Measurements from ENCODE around the gene MAGEA3.

DNA sequence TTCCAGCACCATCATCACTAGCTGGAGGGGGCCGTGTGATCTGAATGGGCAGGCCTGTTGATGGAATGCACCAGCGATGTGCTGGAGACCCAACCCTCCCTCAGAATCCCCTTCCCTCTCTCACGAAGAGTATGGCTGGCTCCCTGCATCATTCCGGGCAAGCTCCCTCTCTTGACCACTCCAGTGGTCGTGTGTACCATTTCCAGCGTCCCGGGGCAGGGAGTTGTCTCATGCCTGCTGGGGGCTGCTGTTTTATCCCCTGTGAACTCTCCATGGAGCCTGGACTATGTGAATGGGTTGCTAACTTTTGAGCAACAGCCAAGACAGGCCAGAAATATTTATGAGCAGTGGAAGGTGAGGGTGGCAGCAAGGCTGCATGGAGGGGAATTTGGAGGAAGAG, 26.8 kb downstream of the MAGEA3 start:
- TF ChIP-seq, protein P1, sequence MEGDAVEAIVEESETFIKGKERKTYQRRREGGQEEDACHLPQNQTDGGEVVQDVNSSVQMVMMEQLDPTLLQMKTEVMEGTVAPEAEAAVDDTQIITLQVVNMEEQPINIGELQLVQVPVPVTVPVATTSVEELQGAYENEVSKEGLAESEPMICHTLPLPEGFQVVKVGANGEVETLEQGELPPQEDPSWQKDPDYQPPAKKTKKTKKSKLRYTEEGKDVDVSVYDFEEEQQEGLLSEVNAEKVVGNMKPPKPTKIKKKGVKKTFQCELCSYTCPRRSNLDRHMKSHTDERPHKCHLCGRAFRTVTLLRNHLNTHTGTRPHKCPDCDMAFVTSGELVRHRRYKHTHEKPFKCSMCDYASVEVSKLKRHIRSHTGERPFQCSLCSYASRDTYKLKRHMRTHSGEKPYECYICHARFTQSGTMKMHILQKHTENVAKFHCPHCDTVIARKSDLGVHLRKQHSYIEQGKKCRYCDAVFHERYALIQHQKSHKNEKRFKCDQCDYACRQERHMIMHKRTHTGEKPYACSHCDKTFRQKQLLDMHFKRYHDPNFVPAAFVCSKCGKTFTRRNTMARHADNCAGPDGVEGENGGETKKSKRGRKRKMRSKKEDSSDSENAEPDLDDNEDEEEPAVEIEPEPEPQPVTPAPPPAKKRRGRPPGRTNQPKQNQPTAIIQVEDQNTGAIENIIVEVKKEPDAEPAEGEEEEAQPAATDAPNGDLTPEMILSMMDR (conservative IDR thresholded peaks at IDR 0.05), result no peak
- no peak for TF ChIP-seq ZFX (IDR thresholded peaks at IDR 0.05)

Data from C4-2B (cell line).